Measurements from ENCODE around the gene KIF5B.

- TF ChIP-seq CTCF (conservative IDR thresholded peaks at IDR 0.05 in 1 of 2, IDR thresholded peaks at IDR 0.05 in 1 of 2; ENCODE audit: low read depth in 1 of 2, low read length in 2 of 2) (no peak), EZH2 (IDR thresholded peaks at IDR 0.05; ENCODE audit: low read length, missing control alignments) (no peak)
Measured at GRCh38 chr10:31999070-31999660, 57.1 kb downstream of the KIF5B start.
